Fibroblast of mammary gland (primary cell): ENCODE data around the gene BMP2.

ENCODE experiments used
- DNase-seq: peaks from one replicate; pipeline ENCODE4 v3.0.0-alpha.2; 2010; ENCODE audit warnings: low read depth
- H3K4me3 ChIP-seq: 2 replicates; pipeline ENCODE4 v1.5.1; 2011; ENCODE audit warnings: low read depth, mild to moderate bottlenecking, low read length, moderate library complexity; ENCODE audit not compliant: control insufficient read depth
- CTCF ChIP-seq: conservative IDR thresholded peaks from 2 replicates; pipeline ENCODE4 v1.5.1; 2011; ENCODE audit warnings: low read depth, low read length, inconsistent platforms; ENCODE audit not compliant: control insufficient read depth, insufficient read depth

BMP2 gene

GRCh38 chr20:6811262-6812035 is 44.0 kb downstream of the BMP2 start:
- no peak overlapping the region for H3K4me3 ChIP-seq
- TF ChIP-seq CTCF: no peak
- DNase-seq: no peak

GRCh38 chr20:6812530-6812929 is 45.0 kb downstream of the BMP2 start:
- TF ChIP-seq CTCF: no peak
- no peak for DNase-seq
- no peak overlapping the region for H3K4me3 ChIP-seq

DNA sequence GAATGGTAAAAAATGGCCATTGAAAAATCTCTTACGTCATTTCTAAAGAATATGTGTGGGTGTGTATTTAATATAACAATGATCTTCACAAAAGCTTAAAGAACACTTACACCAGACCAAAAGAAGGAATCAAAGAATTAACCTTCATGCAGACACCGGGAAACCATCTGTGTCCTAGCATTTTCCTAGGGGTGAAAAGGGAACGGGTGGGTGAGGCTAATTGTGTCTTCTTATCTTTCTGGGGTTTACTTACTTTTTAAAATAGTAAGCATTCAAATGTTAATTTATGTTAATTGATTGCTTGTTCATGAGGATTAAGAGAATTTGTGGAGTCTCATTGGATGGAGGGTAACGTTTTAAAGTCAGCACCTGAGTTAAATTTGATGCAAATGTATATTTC is 47.5 kb downstream of the BMP2 start:
- no peak for DNase-seq
- TF ChIP-seq CTCF: no peak

DNA sequence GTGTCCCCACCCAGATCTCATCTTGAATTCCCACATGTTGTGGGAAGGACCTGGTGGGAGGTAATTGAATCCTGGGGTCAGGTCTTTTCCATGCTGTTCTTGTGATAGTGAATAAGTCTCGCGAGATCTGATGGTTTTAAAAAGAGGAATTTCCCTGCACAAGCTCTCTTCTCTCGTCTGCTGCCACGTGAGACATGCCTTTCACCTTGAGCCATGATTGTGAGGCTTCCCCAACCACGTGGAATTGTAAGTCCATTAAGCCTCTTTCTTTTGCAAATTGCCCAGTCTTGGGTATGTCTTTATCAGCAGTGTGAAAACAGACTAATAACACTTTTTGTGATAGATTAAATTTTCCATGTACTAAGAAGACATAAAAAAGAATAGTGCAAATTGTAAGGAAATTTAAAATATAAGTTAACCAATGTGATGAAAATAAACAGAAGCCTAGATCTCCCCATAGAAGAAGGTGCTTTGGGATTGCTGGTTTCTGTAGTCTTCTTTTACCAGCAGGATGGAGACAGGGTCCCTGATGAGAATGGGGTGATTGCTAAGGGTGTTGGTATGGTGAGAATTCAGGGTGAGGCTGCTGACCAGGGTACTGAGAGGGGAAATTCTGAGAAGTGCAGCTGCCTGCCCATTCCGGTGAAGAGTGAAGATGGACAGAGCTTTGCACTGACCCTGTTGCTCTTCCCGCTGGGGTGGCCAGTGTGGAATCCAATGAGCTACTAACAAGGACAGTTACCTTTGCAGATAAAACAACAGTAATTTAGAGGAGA is 50.7 kb downstream of the BMP2 start:
- no peak overlapping the region for H3K4me3 ChIP-seq
- no peak for TF ChIP-seq CTCF
- no peak for DNase-seq

More for the DNA sequence above, 47.5 kb downstream of the BMP2 start:
- H3K4me3 ChIP-seq: no peak overlapping the region

- no peak for TF ChIP-seq CTCF
- no peak for DNase-seq
- no peak overlapping the region for H3K4me3 ChIP-seq
These were observed 52.1 kb downstream of the BMP2 start for GRCh38 chr20:6819599-6819998.

DNA sequence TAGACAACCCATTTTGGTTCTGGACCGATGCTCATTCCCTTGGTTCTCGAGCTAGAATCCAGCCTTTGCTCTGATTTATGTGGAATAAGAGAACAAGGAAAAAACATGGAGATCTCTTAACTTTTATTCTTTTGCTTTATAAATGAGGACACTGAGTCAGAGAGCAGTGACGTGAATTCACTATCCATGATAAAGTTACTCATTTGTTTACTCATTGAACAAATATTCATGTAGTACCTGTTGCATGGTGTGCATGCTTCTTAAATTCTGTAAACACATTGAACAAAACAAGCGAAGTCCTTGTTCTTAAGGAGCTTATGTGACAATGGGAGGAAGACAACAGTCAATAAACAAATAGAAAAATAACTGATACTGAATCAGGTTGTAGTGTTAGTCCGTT is 56.9 kb downstream of the BMP2 start:
- no peak overlapping the region for H3K4me3 ChIP-seq
- no peak for DNase-seq
- TF ChIP-seq CTCF: no peak
